DOHH2 (cell line): ENCODE data around the gene B3GNT2.

Experiments used
- H3F3A ChIP-seq: fragments of 200-600 bp; sonication (generic), shearing (Covaris generic); 2 replicates; pipeline ENCODE4 v1.6.0; 2016; ENCODE audit warnings: antibody characterized with exemption, mild to moderate bottlenecking; ENCODE audit not compliant: control insufficient read depth, insufficient read depth
- H3K27ac ChIP-seq: fragments of 200-600 bp; sonication (generic); 2 replicates; pipeline ENCODE4 v1.5.1; 2014; ENCODE audit warnings: low read depth, mild to moderate bottlenecking, low read length, moderate library complexity
- H3K27me3 ChIP-seq: fragments of 200-600 bp; sonication (generic); 2 replicates; pipeline ENCODE4 v1.6.1; 2014; ENCODE audit warnings: mild to moderate bottlenecking, low read length, mixed read lengths; ENCODE audit not compliant: control insufficient read depth
- H3K36me3 ChIP-seq: fragments of 200-600 bp; sonication (generic); 2 replicates; pipeline ENCODE4 v1.6.1; 2014; ENCODE audit warnings: mild to moderate bottlenecking, low read length, moderate library complexity, mixed read lengths; ENCODE audit not compliant: control insufficient read depth
- H3K4me1 ChIP-seq: fragments of 200-600 bp; sonication (generic); 2 replicates; pipeline ENCODE4 v1.6.1; 2014; ENCODE audit warnings: mild to moderate bottlenecking, low read length, mixed read lengths; ENCODE audit not compliant: control insufficient read depth
- H3K4me2 ChIP-seq: fragments of 200-600 bp; sonication (generic); 2 replicates; pipeline ENCODE4 v1.6.0; 2014; ENCODE audit warnings: mild to moderate bottlenecking, low read length, moderate library complexity
- H3K4me3 ChIP-seq: fragments of 200-600 bp; sonication (generic); 2 replicates; pipeline ENCODE4 v1.5.1; 2014; ENCODE audit warnings: mild to moderate bottlenecking, low read length, mixed read lengths
- H3K79me2 ChIP-seq: fragments of 200-600 bp; sonication (generic); 2 replicates; pipeline ENCODE4 v1.6.1; 2014; ENCODE audit warnings: mild to moderate bottlenecking, low read length, mixed read lengths; ENCODE audit not compliant: control insufficient read depth
- H3K9me2 ChIP-seq: fragments of 200-600 bp; sonication (generic); replicated peaks from 2 replicates; pipeline ENCODE4 v1.6.1; 2014; ENCODE audit warnings: mild to moderate bottlenecking, low read length, mixed read lengths; ENCODE audit not compliant: control insufficient read depth
- H3K9me3 ChIP-seq: fragments of 200-600 bp; sonication (generic); 2 replicates; pipeline ENCODE4 v1.6.1; 2014; ENCODE audit warnings: antibody characterized with exemption, low read length, mixed read lengths; ENCODE audit not compliant: control insufficient read depth, insufficient read depth
- H4K20me1 ChIP-seq: fragments of 200-600 bp; sonication (generic); 2 replicates; pipeline ENCODE4 v1.6.0; 2014; ENCODE audit warnings: low read depth, mild to moderate bottlenecking, antibody characterized with exemption, low read length, moderate library complexity; ENCODE audit not compliant: control insufficient read depth, insufficient read depth
- CTCF ChIP-seq: fragments of 200-600 bp; sonication (generic); IDR thresholded peaks from one replicate; pipeline ENCODE4 v1.5.1; 2014; ENCODE audit warnings: antibody characterized with exemption, mild to moderate bottlenecking, low read depth, low read length; ENCODE audit not compliant: poor library complexity, severe bottlenecking
- EZH2phosphoT487 ChIP-seq: fragments of 200-600 bp; sonication (generic); IDR thresholded peaks from 2 replicates; pipeline ENCODE4 v1.6.1; 2017; ENCODE audit warnings: borderline replicate concordance, mild to moderate bottlenecking, antibody characterized with exemption, low read length, moderate library complexity, mixed read lengths

The B3GNT2 gene

GRCh38 chr2:62184512-62185230, 11.2 kb upstream of the B3GNT2 start:
- no peaks in the 10 kb centered on the region for H3K79me2 ChIP-seq
- no peaks in the 10 kb centered on the region for H3K9me3 ChIP-seq
- H3K36me3 ChIP-seq = peaks cover 11% of the 10 kb centered on the region
- H3K4me1 ChIP-seq = peaks cover 30% of the 10 kb centered on the region
- H3K4me3 ChIP-seq = no peak overlapping the region
- H3F3A ChIP-seq = peaks cover 6% of the 10 kb centered on the region; the same call in 1 of the 2 replicates
- no peak overlapping the region for H3K27ac ChIP-seq
- no peak overlapping the region for H3K4me2 ChIP-seq
- H3K9me2 ChIP-seq = no peaks in the 10 kb centered on the region
- no peaks in the 10 kb centered on the region for H3K27me3 ChIP-seq
- TF ChIP-seq CTCF (no peak), EZH2phosphoT487 (no peak)
- H4K20me1 ChIP-seq = no peaks in the 10 kb centered on the region

- no peak overlapping the region for H3K4me3 ChIP-seq
- H3K9me3 ChIP-seq = no peaks in the 10 kb centered on the region
- no peaks in the 10 kb centered on the region for H3K9me2 ChIP-seq
- peaks cover 3% of the 10 kb centered on the region; the same call in 1 of the 2 replicates for H3K27me3 ChIP-seq
- H3F3A ChIP-seq = peaks cover 6% of the 10 kb centered on the region; the same call in 1 of the 2 replicates
- H3K27ac ChIP-seq = no peak overlapping the region
- H3K36me3 ChIP-seq = peaks cover 11% of the 10 kb centered on the region
- TF ChIP-seq CTCF (no peak), EZH2phosphoT487 (no peak)
- peaks cover 23% of the 10 kb centered on the region for H3K4me1 ChIP-seq
- no peaks in the 10 kb centered on the region for H3K79me2 ChIP-seq
- H3K4me2 ChIP-seq = no peak overlapping the region
- H4K20me1 ChIP-seq = no peaks in the 10 kb centered on the region
These were observed 10.3 kb upstream of the B3GNT2 start for GRCh38 chr2:62185475-62186155.

- Histone ChIP-seq H3K4me3 (no peak overlapping the region), H3K79me2 (no peaks in the 10 kb centered on the region), H3F3A (peaks cover 4% of the 10 kb centered on the region; the same call in 1 of the 2 replicates)
These were observed 9.6 kb upstream of the B3GNT2 start for GRCh38 chr2:62186156-62186905.

More at GRCh38 chr2:62186156-62186905, 9.6 kb upstream of the B3GNT2 start:
- H3K27ac ChIP-seq = no peak overlapping the region
- H3K36me3 ChIP-seq = peaks cover 10% of the 10 kb centered on the region
- no peaks in the 10 kb centered on the region for H3K9me3 ChIP-seq
- H3K4me1 ChIP-seq = peaks cover 23% of the 10 kb centered on the region
- TF ChIP-seq EZH2phosphoT487 = no peak
- no peak for TF ChIP-seq CTCF
- no peaks in the 10 kb centered on the region for H3K9me2 ChIP-seq
- peaks cover 3% of the 10 kb centered on the region; the same call in 1 of the 2 replicates for H3K27me3 ChIP-seq
- no peaks in the 10 kb centered on the region for H4K20me1 ChIP-seq
- no peak overlapping the region for H3K4me2 ChIP-seq
